NCI-H748 (cell line): Measurements from ENCODE around the gene PARVA.
A peak's percentile ranks its signal among the peaks of the same experiment; 100 is the strongest.

ENCODE experiments used
- DNase-seq: peaks from one replicate; lab custom pipeline; 2025; ENCODE audit not compliant: unreplicated experiment; lab: John Stamatoyannopoulos, UW

PARVA gene

GRCh38 chr11:12430954-12431595 lies 53.7 kb downstream of the PARVA start:
- DNase-seq = no peak

GRCh38 chr11:12432507-12432906 lies 55.1 kb downstream of the PARVA start:
- no peak for DNase-seq

- DNase-seq = no peak
These were observed 55.8 kb downstream of the PARVA start for GRCh38 chr11:12433121-12433520.

GRCh38 chr11:12433571-12434324 lies 56.4 kb downstream of the PARVA start:
- DNase-seq = no peak

GRCh38 chr11:12434325-12434654 lies 56.9 kb downstream of the PARVA start:
- no peak for DNase-seq

- DNase-seq = no peak
These were observed 57.9 kb downstream of the PARVA start for GRCh38 chr11:12435264-12435663.

GRCh38 chr11:12436266-12436665 lies 58.9 kb downstream of the PARVA start:
- DNase-seq = no peak

- DNase-seq = no peak
These were observed 60.9 kb downstream of the PARVA start for GRCh38 chr11:12438291-12438690.

- peak; percentile 39 for DNase-seq
These were observed 62.2 kb downstream of the PARVA start for GRCh38 chr11:12439615-12440014.

- no peak for DNase-seq
These were observed 63.2 kb downstream of the PARVA start for GRCh38 chr11:12440565-12440964.

- DNase-seq = no peak
These were observed 64.0 kb downstream of the PARVA start for GRCh38 chr11:12441231-12441861.

GRCh38 chr11:12444601-12445000 lies 67.2 kb downstream of the PARVA start:
- no peak for DNase-seq

- DNase-seq = no peak
These were observed 67.6 kb downstream of the PARVA start for GRCh38 chr11:12445001-12445400.

GRCh38 chr11:12446863-12447262 lies 69.5 kb downstream of the PARVA start:
- DNase-seq = no peak

GRCh38 chr11:12448131-12448939 lies 71.0 kb downstream of the PARVA start:
- DNase-seq = no peak

- no peak for DNase-seq
These were observed 72.8 kb downstream of the PARVA start for GRCh38 chr11:12449961-12450715.

- no peak for DNase-seq
These were observed 73.9 kb downstream of the PARVA start for GRCh38 chr11:12451179-12451814.

- no peak for DNase-seq
These were observed 75.9 kb downstream of the PARVA start for GRCh38 chr11:12453243-12453642.

- DNase-seq = no peak
These were observed 77.4 kb downstream of the PARVA start for GRCh38 chr11:12454782-12455181.

- no peak for DNase-seq
These were observed 78.6 kb downstream of the PARVA start for GRCh38 chr11:12455938-12456337.
